ENCODE results near the gene PHF19.

PHF19 gene

DNA sequence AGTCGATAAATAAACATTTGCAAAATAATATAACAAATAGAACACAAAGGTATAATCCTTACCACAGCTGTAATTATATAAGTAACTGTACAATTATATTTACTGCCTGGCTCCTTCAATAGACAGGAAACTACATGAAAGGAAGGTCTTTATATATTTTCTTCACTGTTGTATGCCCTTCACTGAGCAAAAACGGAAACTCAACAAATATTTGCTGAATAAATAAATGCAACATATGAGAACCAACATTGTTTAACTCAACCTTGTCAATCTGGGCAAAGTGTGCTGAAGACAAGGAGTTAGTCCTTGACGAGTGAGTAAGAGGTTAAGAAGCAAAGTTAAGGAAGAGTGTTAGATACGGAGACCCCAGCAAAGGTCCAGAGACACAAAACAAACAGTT lies 56.9 kb downstream of the PHF19 start:
- DNase-seq (ENCODE audit: low read depth), result no peak
- TF ChIP-seq, protein P1, sequence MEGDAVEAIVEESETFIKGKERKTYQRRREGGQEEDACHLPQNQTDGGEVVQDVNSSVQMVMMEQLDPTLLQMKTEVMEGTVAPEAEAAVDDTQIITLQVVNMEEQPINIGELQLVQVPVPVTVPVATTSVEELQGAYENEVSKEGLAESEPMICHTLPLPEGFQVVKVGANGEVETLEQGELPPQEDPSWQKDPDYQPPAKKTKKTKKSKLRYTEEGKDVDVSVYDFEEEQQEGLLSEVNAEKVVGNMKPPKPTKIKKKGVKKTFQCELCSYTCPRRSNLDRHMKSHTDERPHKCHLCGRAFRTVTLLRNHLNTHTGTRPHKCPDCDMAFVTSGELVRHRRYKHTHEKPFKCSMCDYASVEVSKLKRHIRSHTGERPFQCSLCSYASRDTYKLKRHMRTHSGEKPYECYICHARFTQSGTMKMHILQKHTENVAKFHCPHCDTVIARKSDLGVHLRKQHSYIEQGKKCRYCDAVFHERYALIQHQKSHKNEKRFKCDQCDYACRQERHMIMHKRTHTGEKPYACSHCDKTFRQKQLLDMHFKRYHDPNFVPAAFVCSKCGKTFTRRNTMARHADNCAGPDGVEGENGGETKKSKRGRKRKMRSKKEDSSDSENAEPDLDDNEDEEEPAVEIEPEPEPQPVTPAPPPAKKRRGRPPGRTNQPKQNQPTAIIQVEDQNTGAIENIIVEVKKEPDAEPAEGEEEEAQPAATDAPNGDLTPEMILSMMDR (IDR thresholded peaks at IDR 0.05; ENCODE audit: low read depth, low read length), result no peak
- TF ChIP-seq, protein P2, sequence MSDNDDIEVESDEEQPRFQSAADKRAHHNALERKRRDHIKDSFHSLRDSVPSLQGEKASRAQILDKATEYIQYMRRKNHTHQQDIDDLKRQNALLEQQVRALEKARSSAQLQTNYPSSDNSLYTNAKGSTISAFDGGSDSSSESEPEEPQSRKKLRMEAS (IDR thresholded peaks at IDR 0.05; ENCODE audit: low read depth, low read length), result no peak
- H3K4me3 ChIP-seq (ENCODE audit: low read depth, low read length), result no peak overlapping the region

DNA sequence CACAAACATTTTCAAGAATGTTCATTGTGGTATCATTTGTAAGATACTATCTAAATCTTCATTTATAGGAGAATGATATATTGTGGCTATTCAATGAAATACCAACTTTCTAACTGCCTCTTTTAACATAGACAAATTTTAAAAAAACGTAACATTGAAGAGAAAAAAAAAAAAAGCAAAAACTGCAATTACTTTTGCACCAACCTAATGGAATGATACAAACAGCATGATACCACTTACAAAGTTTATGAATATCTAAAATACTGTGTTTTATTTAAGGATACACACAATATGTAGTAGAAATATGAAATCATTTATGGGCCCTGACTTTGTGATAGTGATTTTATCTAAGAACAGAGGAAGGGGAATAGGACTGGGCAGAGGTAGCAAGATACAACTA lies 58.4 kb downstream of the PHF19 start:
- H3K4me3 ChIP-seq (ENCODE audit: low read depth, low read length), result no peak overlapping the region
- TF ChIP-seq MYC (IDR thresholded peaks at IDR 0.05; ENCODE audit: low read depth, low read length) (no peak), POLR2A (IDR thresholded peaks at IDR 0.05; ENCODE audit: extremely low read depth, insufficient read length) (no peak)
- TF ChIP-seq, protein P2 (IDR thresholded peaks at IDR 0.05; ENCODE audit: low read depth, low read length), result no peak
- TF ChIP-seq, protein P1 (IDR thresholded peaks at IDR 0.05; ENCODE audit: low read depth, low read length), result no peak
- DNase-seq (ENCODE audit: low read depth), result no peak

DNA sequence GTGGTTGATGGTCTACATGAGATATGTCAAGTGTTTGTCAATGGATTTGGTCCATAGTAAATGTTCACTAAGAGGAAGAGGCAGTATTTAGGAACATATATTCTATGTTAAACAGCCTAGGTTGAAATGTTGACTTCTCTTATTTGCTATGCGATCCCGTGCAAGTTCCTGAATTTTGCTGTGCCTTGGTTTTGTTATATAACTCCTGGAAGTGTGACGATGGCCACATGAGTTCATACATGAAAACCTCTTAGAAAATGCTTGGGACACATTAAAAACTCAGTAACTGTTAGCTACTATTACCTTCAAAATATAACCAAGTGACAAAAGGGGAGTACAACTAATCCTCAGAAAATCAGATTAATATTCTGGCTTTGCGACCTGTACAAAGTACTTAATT lies 61.9 kb downstream of the PHF19 start:
- TF ChIP-seq POLR2A (IDR thresholded peaks at IDR 0.05; ENCODE audit: extremely low read depth, insufficient read length), result no peak
- TF ChIP-seq, protein P2 (IDR thresholded peaks at IDR 0.05; ENCODE audit: low read depth, low read length), result no peak
- TF ChIP-seq, protein P1 (IDR thresholded peaks at IDR 0.05; ENCODE audit: low read depth, low read length), result no peak
- TF ChIP-seq MYC (IDR thresholded peaks at IDR 0.05; ENCODE audit: low read depth, low read length), result no peak

DNA sequence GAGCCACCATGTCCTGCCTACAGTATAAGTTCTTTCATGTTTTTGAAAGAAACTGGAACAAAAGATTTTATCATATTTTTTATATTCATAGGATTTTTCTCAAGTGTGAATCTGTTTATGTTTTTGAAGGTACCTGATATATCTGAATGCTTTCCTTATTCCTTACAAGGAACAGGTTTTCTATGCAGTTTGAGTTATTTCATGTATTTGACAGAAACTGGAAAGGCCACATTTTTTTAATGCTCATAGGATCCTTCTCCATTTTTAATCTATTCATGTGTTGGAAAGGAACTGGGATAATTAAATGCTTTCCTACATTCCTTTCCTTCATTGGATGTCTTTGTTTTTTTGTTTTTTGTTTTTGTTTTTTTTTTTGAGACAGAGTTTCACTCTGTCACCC lies 68.1 kb downstream of the PHF19 start:
- DNase-seq (ENCODE audit: low read depth), result no peak
- TF ChIP-seq, protein P2 (IDR thresholded peaks at IDR 0.05; ENCODE audit: low read depth, low read length), result no peak
- TF ChIP-seq MYC (IDR thresholded peaks at IDR 0.05; ENCODE audit: low read depth, low read length), result no peak
- TF ChIP-seq, protein P1 (IDR thresholded peaks at IDR 0.05; ENCODE audit: low read depth, low read length), result no peak
- no peak for TF ChIP-seq POLR2A (IDR thresholded peaks at IDR 0.05; ENCODE audit: extremely low read depth, insufficient read length)
- H3K4me3 ChIP-seq (ENCODE audit: low read depth, low read length), result no peak overlapping the region

More for the DNA sequence above, 61.9 kb downstream of the PHF19 start:
- no peak overlapping the region for H3K4me3 ChIP-seq (ENCODE audit: low read depth, low read length)
- no peak for DNase-seq (ENCODE audit: low read depth)

DNA sequence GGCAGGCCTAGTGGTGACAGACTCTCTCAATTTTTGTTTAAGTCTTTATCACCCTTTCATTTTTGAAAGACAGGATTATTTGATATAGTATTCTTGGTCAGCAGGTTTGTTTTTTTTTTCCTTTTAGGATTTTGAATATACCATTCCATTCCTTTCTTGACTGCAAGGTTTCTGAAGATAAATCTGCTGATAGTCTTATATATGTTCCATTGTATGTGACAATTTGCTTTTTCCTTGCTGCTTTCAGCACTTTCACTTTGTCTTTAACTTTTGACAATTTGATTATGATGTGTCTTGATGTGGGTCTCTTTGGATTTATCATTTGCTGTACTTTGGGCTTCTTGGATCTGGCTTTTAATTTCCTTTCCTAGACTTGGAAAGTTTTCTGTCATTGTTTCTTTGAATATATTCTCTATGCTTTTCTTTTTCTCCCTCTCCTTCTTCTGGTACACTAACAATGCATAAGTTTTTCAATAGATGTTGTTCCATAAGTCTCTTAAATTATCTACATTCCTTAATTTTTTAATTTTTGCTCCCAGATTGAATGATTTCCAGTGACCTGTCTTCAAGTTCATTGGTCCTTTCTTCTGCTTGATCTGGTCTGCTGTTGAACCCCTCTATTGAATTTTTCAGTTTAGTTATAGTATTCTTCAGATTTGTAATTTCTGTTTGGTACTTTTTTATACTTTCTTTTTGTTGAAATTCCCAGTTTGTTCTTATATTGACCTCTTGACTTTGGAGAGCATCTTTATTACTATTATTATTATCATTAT lies 69.2 kb downstream of the PHF19 start:
- H3K4me3 ChIP-seq (ENCODE audit: low read depth, low read length), result no peak overlapping the region
- DNase-seq (ENCODE audit: low read depth), result no peak
- TF ChIP-seq, protein P2 (IDR thresholded peaks at IDR 0.05; ENCODE audit: low read depth, low read length), result no peak
- no peak for TF ChIP-seq POLR2A (IDR thresholded peaks at IDR 0.05; ENCODE audit: extremely low read depth, insufficient read length)
- no peak for TF ChIP-seq MYC (IDR thresholded peaks at IDR 0.05; ENCODE audit: low read depth, low read length)
- TF ChIP-seq, protein P1 (IDR thresholded peaks at IDR 0.05; ENCODE audit: low read depth, low read length), result no peak
